ENCODE results near the gene MMP8.

Gene MMP8

DNA sequence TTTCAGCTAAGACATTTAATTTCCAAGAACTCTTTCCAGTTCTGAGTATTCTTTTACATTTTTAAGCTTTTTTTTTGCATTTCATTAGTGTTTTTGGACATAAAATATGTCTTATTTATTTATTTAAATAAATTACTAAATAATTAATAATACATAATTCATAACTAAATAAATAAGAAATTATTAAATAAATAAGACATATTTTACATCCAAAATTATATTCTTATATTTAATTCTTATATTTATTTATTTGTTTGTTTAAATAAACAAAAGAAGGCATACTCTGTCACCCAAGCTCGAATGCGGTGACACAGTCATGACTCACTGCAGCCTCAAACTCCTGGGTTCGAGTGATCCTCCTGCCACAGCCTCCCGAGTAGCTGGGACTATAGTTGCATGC is 16.1 kb downstream of the MMP8 start:
- in situ Hi-C loops (cut with MboI; ENCODE audit: low pct_unique_long_range_greater_than_20kb, low sequenced_read_pairs, unreplicated experiment) = no loop called here
- TF ChIP-seq, protein P1, sequence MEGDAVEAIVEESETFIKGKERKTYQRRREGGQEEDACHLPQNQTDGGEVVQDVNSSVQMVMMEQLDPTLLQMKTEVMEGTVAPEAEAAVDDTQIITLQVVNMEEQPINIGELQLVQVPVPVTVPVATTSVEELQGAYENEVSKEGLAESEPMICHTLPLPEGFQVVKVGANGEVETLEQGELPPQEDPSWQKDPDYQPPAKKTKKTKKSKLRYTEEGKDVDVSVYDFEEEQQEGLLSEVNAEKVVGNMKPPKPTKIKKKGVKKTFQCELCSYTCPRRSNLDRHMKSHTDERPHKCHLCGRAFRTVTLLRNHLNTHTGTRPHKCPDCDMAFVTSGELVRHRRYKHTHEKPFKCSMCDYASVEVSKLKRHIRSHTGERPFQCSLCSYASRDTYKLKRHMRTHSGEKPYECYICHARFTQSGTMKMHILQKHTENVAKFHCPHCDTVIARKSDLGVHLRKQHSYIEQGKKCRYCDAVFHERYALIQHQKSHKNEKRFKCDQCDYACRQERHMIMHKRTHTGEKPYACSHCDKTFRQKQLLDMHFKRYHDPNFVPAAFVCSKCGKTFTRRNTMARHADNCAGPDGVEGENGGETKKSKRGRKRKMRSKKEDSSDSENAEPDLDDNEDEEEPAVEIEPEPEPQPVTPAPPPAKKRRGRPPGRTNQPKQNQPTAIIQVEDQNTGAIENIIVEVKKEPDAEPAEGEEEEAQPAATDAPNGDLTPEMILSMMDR (IDR thresholded peaks at IDR 0.05; ENCODE audit: extremely low read depth, insufficient read depth, missing control alignments) = no peak
- DNase-seq (ENCODE audit: low spot score) = no peak

DNA sequence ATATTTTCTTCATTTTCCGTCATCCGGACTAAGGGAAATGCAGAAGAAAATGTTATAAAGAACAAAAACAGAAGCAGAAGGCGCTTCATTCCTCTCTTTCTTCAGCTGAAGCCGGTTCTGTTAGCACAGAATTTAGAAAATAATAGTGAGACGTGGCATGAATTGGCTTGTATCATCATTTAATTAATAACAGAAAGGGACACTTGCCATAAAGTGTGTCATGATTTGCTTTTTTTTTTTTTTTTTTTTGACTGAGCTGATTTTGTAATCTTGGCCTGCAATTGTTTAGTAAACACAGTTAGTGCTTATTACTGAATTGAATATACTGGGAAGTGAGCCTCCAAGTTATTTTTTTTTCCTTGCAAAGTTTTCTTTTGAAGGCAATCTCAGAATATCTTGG is 19.1 kb downstream of the MMP8 start, which contains the start of gene MMP27:
Gene MMP27, minus strand, starts transcription at position 144 of the 400 bp plus-strand sequence. Its CDS starts 55 bp downstream, at position 89.
- DNase-seq (ENCODE audit: low spot score) = no peak
- TF ChIP-seq, protein P1 (IDR thresholded peaks at IDR 0.05; ENCODE audit: extremely low read depth, insufficient read depth, missing control alignments) = no peak
- in situ Hi-C loops (cut with MboI; ENCODE audit: low pct_unique_long_range_greater_than_20kb, low sequenced_read_pairs, unreplicated experiment) = no loop called here

DNA sequence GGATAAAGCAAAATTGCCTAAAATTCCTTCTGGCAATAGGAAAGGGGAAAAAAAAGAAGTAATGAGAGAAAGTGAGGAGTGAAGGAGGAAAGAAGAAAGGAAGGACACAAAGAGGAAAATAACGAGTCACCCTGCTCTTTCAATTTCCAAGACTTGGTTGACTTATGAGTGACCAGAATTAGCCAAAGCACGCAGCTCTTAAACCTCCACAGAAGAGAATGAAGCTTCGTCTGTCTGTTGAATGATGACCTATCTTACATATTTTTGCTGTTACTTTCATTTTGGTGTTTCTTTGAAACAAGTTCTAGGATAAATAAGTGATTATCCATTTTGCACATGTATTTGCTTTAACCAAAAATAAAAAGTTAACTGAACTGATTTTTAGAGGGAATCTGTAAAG is 19.9 kb downstream of the MMP8 start:
- TF ChIP-seq, protein P1 (IDR thresholded peaks at IDR 0.05; ENCODE audit: extremely low read depth, insufficient read depth, missing control alignments) = no peak
- no peak for DNase-seq (ENCODE audit: low spot score)
- in situ Hi-C loops (cut with MboI; ENCODE audit: low pct_unique_long_range_greater_than_20kb, low sequenced_read_pairs, unreplicated experiment) = no loop called here

DNA sequence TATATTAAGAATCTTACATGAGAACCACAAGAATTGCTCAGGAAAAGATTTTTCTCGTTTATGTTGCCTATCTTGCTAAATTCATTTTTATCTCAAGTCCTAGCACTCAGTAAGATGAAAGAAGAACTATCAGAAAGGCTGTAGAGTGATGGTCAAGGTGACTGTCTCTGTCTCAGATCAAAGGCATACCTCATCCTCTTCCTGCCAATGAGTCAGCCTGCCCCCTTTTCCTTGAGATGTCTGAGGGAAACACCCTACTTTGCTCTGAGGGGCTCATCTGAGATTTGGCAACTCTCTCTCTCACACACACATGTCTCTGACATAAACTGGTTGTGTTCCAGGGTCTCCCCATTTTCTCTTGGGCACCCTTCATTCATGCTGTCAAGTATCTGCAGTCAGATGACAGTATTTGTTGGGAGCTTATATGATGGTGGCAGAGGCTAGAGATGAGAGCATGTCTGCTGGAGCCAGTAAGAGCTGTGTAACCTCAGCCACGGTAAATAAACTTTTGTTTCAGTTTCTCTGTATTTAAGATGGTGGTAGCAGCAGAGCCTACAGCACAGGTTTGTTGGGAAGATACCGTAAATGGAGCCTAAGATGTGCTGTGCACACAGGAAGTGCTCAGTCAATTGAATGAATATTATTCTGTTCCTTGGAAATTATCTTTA is 20.8 kb downstream of the MMP8 start:
- TF ChIP-seq, protein P1 (IDR thresholded peaks at IDR 0.05; ENCODE audit: extremely low read depth, insufficient read depth, missing control alignments) = no peak
- in situ Hi-C loops (cut with MboI; ENCODE audit: low pct_unique_long_range_greater_than_20kb, low sequenced_read_pairs, unreplicated experiment) = no loop called here
- DNase-seq (ENCODE audit: low spot score) = no peak

DNA sequence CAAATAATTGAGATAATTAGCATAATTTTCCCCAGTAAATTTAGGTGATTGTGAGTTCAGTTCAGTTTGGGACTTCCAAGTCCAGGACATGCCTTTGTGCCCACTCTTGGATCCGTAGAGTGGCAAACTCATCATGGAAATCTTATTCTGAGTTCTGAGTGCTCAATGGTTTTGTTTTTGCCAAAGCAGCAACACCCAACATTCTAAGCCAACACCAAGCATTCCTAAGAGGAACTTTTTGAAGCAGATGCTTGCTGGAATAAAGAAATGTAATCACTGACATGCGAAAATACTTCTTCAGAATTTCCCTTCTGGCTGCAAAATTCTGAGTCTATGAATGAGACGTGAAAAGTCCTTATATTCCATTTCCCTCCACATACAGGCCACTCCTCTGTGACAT is 29.6 kb downstream of the MMP8 start:
- no peak for DNase-seq (ENCODE audit: low spot score)
- TF ChIP-seq, protein P1 (IDR thresholded peaks at IDR 0.05; ENCODE audit: extremely low read depth, insufficient read depth, missing control alignments) = no peak
- in situ Hi-C loops (cut with MboI; ENCODE audit: low pct_unique_long_range_greater_than_20kb, low sequenced_read_pairs, unreplicated experiment) = no loop called here

DNA sequence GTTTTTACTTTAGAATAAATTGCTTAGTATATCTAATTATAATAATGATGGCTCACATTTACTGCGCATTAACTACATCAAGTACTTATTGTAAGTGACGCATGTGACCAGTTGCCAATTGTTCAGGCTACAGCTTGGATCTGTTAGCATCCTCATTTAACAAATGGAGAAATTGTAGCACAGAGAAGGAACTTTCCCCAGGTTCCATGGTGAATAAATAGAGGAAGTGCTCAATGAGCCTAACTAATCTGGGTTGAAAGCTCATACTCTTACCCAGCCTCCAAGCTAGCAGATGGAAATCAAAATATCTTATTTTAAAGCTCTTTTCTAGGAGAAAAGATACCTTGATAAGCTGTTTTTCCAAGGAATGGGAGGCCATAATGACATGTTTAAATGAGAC is 39.0 kb downstream of the MMP8 start:
- in situ Hi-C loops (cut with MboI; ENCODE audit: low pct_unique_long_range_greater_than_20kb, low sequenced_read_pairs, unreplicated experiment) = no loop called here
- DNase-seq (ENCODE audit: low spot score) = no peak
- TF ChIP-seq, protein P1 (IDR thresholded peaks at IDR 0.05; ENCODE audit: extremely low read depth, insufficient read depth, missing control alignments) = no peak

Measured in GM13977 (cell line).